SKM-1 (cell line): ENCODE data around the gene TAF7L.
"Not testable (repeated sequence)": the region's sequence is repeated elsewhere in the genome, so short reads cannot be mapped to it uniquely, and the experiment has no call there.

Source experiments
- DNase-seq: peaks from one replicate; lab custom pipeline; 2025; ENCODE audit not compliant: unreplicated experiment; lab: John Stamatoyannopoulos, UW

The TAF7L gene

GRCh38 chrX:101290957-101291603 lies at the start of gene TAF7L:
TSS of gene TAF7L (minus strand) at chrX:101291334. CDS start at chrX:101287543, 3,791 bp downstream.
- DNase-seq = no peak

GRCh38 chrX:101337776-101338271 lies 46.7 kb upstream of the TAF7L start:
- no peak for DNase-seq

GRCh38 chrX:101334310-101334709 lies 43.2 kb upstream of the TAF7L start:
- not testable (repeated sequence) for DNase-seq

GRCh38 chrX:101326600-101326999 lies 35.5 kb upstream of the TAF7L start:
- not testable (repeated sequence) for DNase-seq

GRCh38 chrX:101303790-101304189 lies 12.7 kb upstream of the TAF7L start:
- no peak for DNase-seq

- not testable (repeated sequence) for DNase-seq
Observed at GRCh38 chrX:101295603-101296002, 4.5 kb upstream of the TAF7L start.

GRCh38 chrX:101287402-101287801 lies 3.7 kb downstream of the TAF7L start:
- no peak for DNase-seq

- no peak for DNase-seq
Observed at GRCh38 chrX:101276238-101276637, 14.9 kb downstream of the TAF7L start.

GRCh38 chrX:101274198-101274597 lies 16.9 kb downstream of the TAF7L start:
- DNase-seq = no peak

GRCh38 chrX:101265869-101266428 lies 25.2 kb downstream of the TAF7L start:
- no peak for DNase-seq

- no peak for DNase-seq
Observed at GRCh38 chrX:101263766-101264165, 27.4 kb downstream of the TAF7L start.

GRCh38 chrX:101262590-101262989 lies 28.5 kb downstream of the TAF7L start:
- no peak for DNase-seq

GRCh38 chrX:101260435-101260834 lies 30.7 kb downstream of the TAF7L start:
- DNase-seq = no peak

GRCh38 chrX:101258259-101258581 lies 32.9 kb downstream of the TAF7L start:
- DNase-seq = no peak

GRCh38 chrX:101257448-101258258 lies 33.5 kb downstream of the TAF7L start:
- DNase-seq = no peak

GRCh38 chrX:101252634-101253033 lies 38.5 kb downstream of the TAF7L start:
- no peak for DNase-seq

- no peak for DNase-seq
Observed at GRCh38 chrX:101241531-101241930, 49.6 kb downstream of the TAF7L start.

GRCh38 chrX:101237041-101237440 lies 54.1 kb downstream of the TAF7L start:
- no peak for DNase-seq

- no peak for DNase-seq
Observed at GRCh38 chrX:101232316-101232715, 58.8 kb downstream of the TAF7L start.

GRCh38 chrX:101231080-101231479 lies 60.1 kb downstream of the TAF7L start:
- no peak for DNase-seq

- DNase-seq = no peak
Observed at GRCh38 chrX:101230636-101231035, 60.5 kb downstream of the TAF7L start.

GRCh38 chrX:101229170-101229569 lies 62.0 kb downstream of the TAF7L start:
- no peak for DNase-seq
